Psoas muscle (tissue), 8 donors: ENCODE measurements around the gene SLC22A17. TPM values are rescaled to one million over a fixed set of nuclear protein-coding genes. Genes with fewer than 3 reads are reported as not detected.

Source experiments
- ATAC-seq, 4 donors: fragments of 200-7000 bp; cut with Tn5 transposase; one replicate each; pipeline ENCODE4 v1.9.1; 2020; ENCODE audit warnings: moderate library complexity in 3 of 4, mild to moderate bottlenecking in 2 of 4
- DNase-seq, 2 donors: peaks; one replicate each; pipeline ENCODE4 v3.0.0-alpha.2; 2020
- H3K27ac ChIP-seq: fragments of 200-600 bp; one replicate; pipeline ENCODE4 v1.8.0; 2022
- H3K27me3 ChIP-seq, 3 donors: fragments of 200-600 bp in 1 of 3; one replicate each; pipeline versions ENCODE4 v1.6.1 to v1.8.0; 2013 to 2022; ENCODE audit warnings: low read length in 2 of 3, mild to moderate bottlenecking in 2 of 3, moderate library complexity in 1 of 3; ENCODE audit not compliant: insufficient read depth in 3 of 3
- H3K36me3 ChIP-seq, 2 donors: fragments of 200-600 bp in 1 of 2; one replicate each; pipeline versions ENCODE4 v1.6.1 to v1.8.0; 2013 to 2022; ENCODE audit warnings: low read depth in 1 of 2, mild to moderate bottlenecking in 1 of 2, moderate library complexity in 1 of 2; ENCODE audit not compliant: insufficient read depth in 1 of 2
- H3K4me1 ChIP-seq: fragments of 200-600 bp; one replicate; pipeline ENCODE4 v1.8.0; 2022
- H3K4me3 ChIP-seq: fragments of 200-600 bp; one replicate; pipeline ENCODE4 v1.8.0; 2022; ENCODE audit warnings: mild to moderate bottlenecking
- H3K9me3 ChIP-seq: fragments of 200-600 bp; one replicate; pipeline ENCODE4 v1.8.0; 2022
- CTCF ChIP-seq: fragments of 200-600 bp; IDR thresholded peaks from one replicate; pipeline ENCODE4 v1.8.0; 2022; ENCODE audit warnings: antibody characterized with exemption
- WGBS, 3 donors: extraction: QIAGEN DNeasy Blood & Tissue Kit; methylation state at CpG; one replicate each; pipeline versions ENCODE4 v1.1.6 to v1.1.7; 2013; 5-methylcytosine and 5-hydroxymethylcytosine counted together
- intact Hi-C, 2 donors: fragments of 100-400 bp; cut with DNase I; formaldehyde crosslinking; loops; one replicate each; pipeline versions ENCODE4 v1.11.0 to v1.14.2; 2022
- polyA plus RNA-seq, 3 donors: library from polyadenylated mRNA; stranded (reverse); fragments of 200-250 nt; gene quantifications; one replicate each; pipeline ENCODE4 v1.2.3, GENCODE V29; 2013
- total RNA-seq, 4 donors: library from RNA; stranded (reverse); fragmentation: NEBNext Ultra II Directional in 2 of 4; extraction: Animal tissue kit (Norgen Biotek cat#: 25700) in 2 of 4; gene quantifications; one replicate each; pipeline versions ENCODE4 v1.2.1 to v1.2.4, GENCODE V29; 2021 to 2023
- donor health status: healthy with polysubstance abuse.
- donor health status: DM: no; HTN: no; CAD: no; lungs with moderate emphysema.
- donor health status: Bipolar disorder and iron deficiency.
- donor health status: healthy.
- donor health status: DM: yes; HTN: yes; CAD: no.
- donor health status: DM: no; HTN: no; CAD: no.
- donor health status: DM: no; HTN: no; CAD: no.
- donor health status: DM: yes; HTN: yes; CAD: no.

SLC22A17 gene
- total and polyA plus RNA-seq, 7 donors = 0.95 to 6.3 (median 1.4) TPM

- Histone ChIP-seq H3K36me3 (no peaks in the 10 kb centered on the region), H3K4me1 (no peaks in the 10 kb centered on the region), H3K27ac (no peak overlapping the region), H3K9me3 (no peaks in the 10 kb centered on the region), H3K27me3 (peaks cover 0 to 3% (median under 1%) of the 10 kb centered on the region in 3 donors), H3K4me3 (no peak overlapping the region)
- intact Hi-C loops = no loop called here
- TF ChIP-seq CTCF = no peak
- ATAC-seq (no peak), DNase-seq (no peak)
- WGBS, 3 donors = 73 to 84% (median 83%) methylated on average over 1 of the region's 1 CpG
These were observed 19.2 kb upstream of the SLC22A17 start for GRCh38 chr14:23371865-23372264.

- WGBS, 3 donors = 57 to 79% (median 65%) methylated on average over 1 of the region's 1 CpG
- Histone ChIP-seq H3K4me3 (no peak overlapping the region), H3K27me3 (peaks cover 0 to 14% (median 7%) of the 10 kb centered on the region in 3 donors), H3K9me3 (no peaks in the 10 kb centered on the region), H3K4me1 (no peaks in the 10 kb centered on the region), H3K27ac (no peak overlapping the region), H3K36me3 (no peaks in the 10 kb centered on the region)
- ATAC-seq (no peak), DNase-seq (no peak)
- TF ChIP-seq CTCF = no peak
- intact Hi-C loops = no loop called here
These were observed 17.5 kb upstream of the SLC22A17 start for GRCh38 chr14:23370221-23370620.

GRCh38 chr14:23366426-23366921, 13.8 kb upstream of the SLC22A17 start:
- no peaks in the 10 kb centered on the region for H3K36me3 ChIP-seq
- intact Hi-C loops = no loop called here
- TF ChIP-seq CTCF = no peak
- DNase-seq (peak; percentile 72 to 83), ATAC-seq (peak; percentile 26 to 57 (median 37))
- 23 to 35% (median 29%) methylated on average over 24 to 34 of the region's 34 CpGs for WGBS, 3 donors
- no peaks in the 10 kb centered on the region for H3K9me3 ChIP-seq
- peak overlapping the region; percentile 65 for H3K4me3 ChIP-seq
- H3K27me3 ChIP-seq = peaks cover 0 to 33% (median 10%) of the 10 kb centered on the region in 3 donors
- H3K27ac ChIP-seq = peak overlapping the region; percentile 61
- no peaks in the 10 kb centered on the region for H3K4me1 ChIP-seq

GRCh38 chr14:23365732-23366425, 13.2 kb upstream of the SLC22A17 start:
- peak overlapping the region; percentile 65 for H3K4me3 ChIP-seq
- DNase-seq (no peak), ATAC-seq (peak; percentile 34 to 58 (median 52))
- H3K27ac ChIP-seq = peak overlapping the region; percentile 61
- H3K27me3 ChIP-seq = peaks cover 0 to 33% (median 10%) of the 10 kb centered on the region in 3 donors
- WGBS, 3 donors = 5 to 10% (median 5%) methylated on average over 28 to 48 of the region's 51 CpGs
- intact Hi-C loops = no loop called here
- no peaks in the 10 kb centered on the region for H3K9me3 ChIP-seq
- no peak for TF ChIP-seq CTCF
- H3K36me3 ChIP-seq = no peaks in the 10 kb centered on the region
- H3K4me1 ChIP-seq = no peaks in the 10 kb centered on the region
